NCI-H1930 (cell line): ENCODE data around the gene CORO6.

Source experiments
- DNase-seq, 2 experiments: peaks; one replicate each; lab custom pipeline; 2025; lab: John Stamatoyannopoulos, UW

Gene CORO6

DNA sequence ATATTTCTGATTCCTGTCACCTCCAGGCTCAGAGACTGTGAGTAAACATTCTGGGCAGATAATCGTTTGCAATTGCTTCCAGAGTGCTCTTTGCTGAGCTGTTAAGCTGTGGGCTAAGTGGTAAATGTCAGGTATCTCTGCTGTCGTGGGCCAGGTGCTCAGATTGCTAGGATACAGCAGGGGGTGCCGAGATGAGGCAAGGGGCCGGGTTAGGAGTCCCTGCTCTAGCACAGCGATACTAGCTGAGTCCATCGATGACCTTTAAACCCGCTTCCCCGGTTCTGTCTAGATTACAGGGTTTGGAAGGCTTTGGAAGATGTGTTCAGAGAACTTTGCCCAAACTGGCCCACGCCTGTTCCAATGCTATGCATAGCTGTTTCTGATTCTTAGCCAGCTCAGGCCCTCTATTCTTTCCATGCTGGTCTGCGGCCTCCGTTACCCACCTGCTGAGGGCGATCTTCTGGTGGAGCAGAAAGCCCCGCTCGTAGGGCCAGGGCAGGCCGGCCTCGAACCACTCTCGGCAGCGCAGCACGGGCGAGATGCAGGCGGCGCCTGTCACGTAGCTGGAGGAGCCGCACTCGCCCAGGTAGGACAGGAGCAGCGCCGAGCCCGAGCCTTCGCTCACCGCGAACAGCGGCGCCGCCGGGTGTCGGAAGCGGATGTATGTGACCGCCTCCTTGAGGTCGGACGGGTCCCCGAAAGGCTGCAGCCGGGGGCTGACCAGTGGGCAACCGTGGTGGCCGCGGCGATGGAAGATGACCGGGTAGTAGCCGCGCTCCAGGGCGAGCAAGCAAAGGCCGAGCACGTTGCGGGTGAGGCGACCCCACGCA lies 56.9 kb downstream of the CORO6 start:
- peak; percentile 11 to 32 for DNase-seq
